SK-N-SH (cell line): ENCODE data around the gene MRPL49. TPM values are rescaled to one million over a fixed set of nuclear protein-coding genes. Genes with fewer than 3 reads are reported as not detected.

Experiments used
- CTCF ChIA-PET: fragments of 300-600, 350-600 bp; formaldehyde crosslinking; extraction: SDS; loops from one replicate; lab custom pipeline; 2021; lab: Yijun Ruan, JAX
- POLR2A ChIA-PET: fragments of 350-600 bp; sonication (Branson Sonifier 250); formaldehyde crosslinking; extraction: SDS; loops from one replicate; lab custom pipeline; 2020; ENCODE audit warnings: antibody characterized with exemption, inconsistent platforms; lab: Yijun Ruan, JAX
- DNase-seq: peaks from one replicate; pipeline ENCODE4 v3.0.0; 2012
- H2AFZ ChIP-seq: fragments of 200-600 bp; sonication (generic); 2 replicates; pipeline ENCODE4 v1.8.1; 2016; ENCODE audit warnings: antibody characterized with exemption, mild to moderate bottlenecking, low read depth
- H3F3A ChIP-seq: fragments of 200-600 bp; sonication (generic); replicated peaks from 2 replicates; pipeline ENCODE3; 2016; ENCODE audit warnings: antibody characterized with exemption, mild to moderate bottlenecking; ENCODE audit not compliant: insufficient read depth
- H3K27ac ChIP-seq, 2 experiments: fragments of 200-500 bp in 1 of 2; fragments of 200-600 bp in 1 of 2; sonication (Bioruptor generic) in 1 of 2; sonication (generic), shearing (Covaris generic) in 1 of 2; 2 replicates each; pipeline versions ENCODE4 v1.5.1 to v1.6.1; 2014 to 2016; ENCODE audit warnings: low read depth in 2 of 2, inconsistent platforms in 1 of 2, low read length in 1 of 2, mild to moderate bottlenecking in 1 of 2, mixed read lengths in 1 of 2
- H3K27me3 ChIP-seq: fragments of 200-600 bp; sonication (generic), shearing (Covaris generic); 2 replicates; pipeline ENCODE4 v1.6.1; 2016; ENCODE audit warnings: mixed run types; ENCODE audit not compliant: insufficient read depth
- H3K36me3 ChIP-seq, 2 experiments: fragments of 200-500 bp in 1 of 2; fragments of 200-600 bp in 1 of 2; sonication (Bioruptor generic) in 1 of 2; sonication (generic) in 1 of 2; replicated peaks in 1 of 2; 2 replicates each; pipeline versions ENCODE3 to v1.5.1; 2014 to 2016; ENCODE audit warnings: low read length in 1 of 2, mild to moderate bottlenecking in 1 of 2; ENCODE audit not compliant: insufficient read depth in 2 of 2, control insufficient read depth in 1 of 2
- H3K4me1 ChIP-seq, 2 experiments: fragments of 200-500 bp in 1 of 2; fragments of 200-600 bp in 1 of 2; sonication (Bioruptor generic) in 1 of 2; sonication (generic), shearing (Covaris generic) in 1 of 2; 2 replicates each; pipeline versions ENCODE4 v1.5.1 to v1.6.1; 2014 to 2016; ENCODE audit warnings: low read depth in 1 of 2, low read length in 1 of 2, mixed run types in 1 of 2; ENCODE audit not compliant: insufficient read depth in 2 of 2, control insufficient read depth in 1 of 2
- H3K4me2 ChIP-seq: fragments of 200-600 bp; sonication (generic), shearing (Covaris generic); 2 replicates; pipeline ENCODE4 v1.6.1; 2017; ENCODE audit warnings: mixed run types
- H3K4me3 ChIP-seq, 2 experiments: fragments of 200-500 bp in 1 of 2; fragments of 200-600 bp in 1 of 2; sonication (Bioruptor generic) in 1 of 2; sonication (generic), shearing (Covaris generic) in 1 of 2; 2 replicates each; pipeline versions ENCODE4 v1.5.1 to v1.8.1; 2014 to 2016; ENCODE audit warnings: low read depth in 2 of 2, inconsistent platforms in 1 of 2, low read length in 1 of 2, mild to moderate bottlenecking in 1 of 2, mixed read lengths in 1 of 2, moderate library complexity in 1 of 2
- H3K79me2 ChIP-seq: fragments of 200-600 bp; sonication (generic); 2 replicates; pipeline ENCODE4 v1.8.1; 2017; ENCODE audit warnings: mild to moderate bottlenecking; ENCODE audit not compliant: insufficient read depth
- H3K9ac ChIP-seq: fragments of 200-600 bp; sonication (generic); 2 replicates; pipeline ENCODE4 v1.6.1; 2017; ENCODE audit warnings: mixed run types
- H3K9me2 ChIP-seq: fragments of 200-600 bp; sonication (generic); 2 replicates; pipeline ENCODE4 v1.6.1; 2017; ENCODE audit warnings: mixed run types
- H3K9me3 ChIP-seq: fragments of 200-600 bp; sonication (generic); 2 replicates; pipeline ENCODE4 v1.6.1; 2017; ENCODE audit warnings: mixed run types, mild to moderate bottlenecking, moderate library complexity
- H4K20me1 ChIP-seq: fragments of 200-600 bp; sonication (generic); 2 replicates; pipeline ENCODE4 v1.6.1; 2017; ENCODE audit warnings: mild to moderate bottlenecking, mixed run types; ENCODE audit not compliant: insufficient read depth
- CHD2 ChIP-seq: fragments of 150-350 bp; IDR thresholded peaks from 2 replicates; pipeline ENCODE4 v1.6.1; 2018; ENCODE audit warnings: low read length; ENCODE audit not compliant: partially characterized antibody
- ELF1 ChIP-seq: IDR thresholded peaks from 2 replicates; pipeline ENCODE4 v1.4.0; 2012
- EP300 ChIP-seq, 2 experiments: IDR thresholded peaks; 2 replicates each; pipeline versions ENCODE4 v1.4.0 to v1.6.1; 2012; ENCODE audit warnings: borderline replicate concordance in 1 of 2, low read depth in 1 of 2, low read length in 1 of 2
- FOXJ3 ChIP-seq: sonication (generic); formaldehyde crosslinking; IDR thresholded peaks from 2 replicates; pipeline ENCODE4 v1.5.1; 2020; ENCODE audit warnings: mild to moderate bottlenecking, missing genetic modification reagents
- FOXM1 ChIP-seq: IDR thresholded peaks from 2 replicates; pipeline ENCODE4 v1.4.0; 2012; ENCODE audit warnings: low read depth, mild to moderate bottlenecking
- GABPA ChIP-seq: IDR thresholded peaks from 2 replicates; pipeline ENCODE4 v1.4.0; 2012; ENCODE audit warnings: low read depth, mild to moderate bottlenecking
- GATA2 ChIP-seq: sonication (generic); formaldehyde crosslinking; IDR thresholded peaks from 2 replicates; pipeline ENCODE4 v1.5.0; 2020; ENCODE audit warnings: mild to moderate bottlenecking, missing genetic modification reagents
- IRF3 ChIP-seq: fragments of 150-350 bp; IDR thresholded peaks from 2 replicates; pipeline ENCODE4 v1.6.1; 2016; ENCODE audit warnings: mild to moderate bottlenecking, low read depth, low read length
- JUND ChIP-seq: IDR thresholded peaks from 2 replicates; pipeline ENCODE4 v1.4.0; 2012
- MAX ChIP-seq: IDR thresholded peaks from 2 replicates; pipeline ENCODE4 v1.4.0; 2012; ENCODE audit warnings: low read depth
- MEF2A ChIP-seq: IDR thresholded peaks from 2 replicates; pipeline ENCODE4 v1.4.0; 2012; ENCODE audit warnings: low read depth, borderline replicate concordance
- MXI1 ChIP-seq: IDR thresholded peaks from 2 replicates; pipeline ENCODE4 v1.6.1; 2012; ENCODE audit warnings: mild to moderate bottlenecking, low read depth, low read length, improper control_type of control experiment
- NFIC ChIP-seq: IDR thresholded peaks from 2 replicates; pipeline ENCODE4 v1.4.0; 2012; ENCODE audit warnings: borderline replicate concordance
- NRF1 ChIP-seq: IDR thresholded peaks from 2 replicates; pipeline ENCODE4 v1.6.1; 2012; ENCODE audit warnings: low read depth, mild to moderate bottlenecking, low read length
- PBX3 ChIP-seq: IDR thresholded peaks from 2 replicates; pipeline ENCODE4; 2012
- POLR2AphosphoS5 ChIP-seq: IDR thresholded peaks from 2 replicates; pipeline ENCODE4 v1.6.1; 2012; ENCODE audit warnings: low read depth, low read length
- RAD21 ChIP-seq: IDR thresholded peaks from 2 replicates; pipeline ENCODE4 v1.6.1; 2012; ENCODE audit warnings: mild to moderate bottlenecking, low read length
- RCOR1 ChIP-seq: fragments of 150-350 bp; IDR thresholded peaks from 2 replicates; pipeline ENCODE4 v1.6.1; 2017; ENCODE audit warnings: antibody characterized with exemption, low read length
- RXRA ChIP-seq: IDR thresholded peaks from 2 replicates; pipeline ENCODE4 v1.4.0; 2012; ENCODE audit warnings: low read depth, mild to moderate bottlenecking, borderline replicate concordance
- SIN3A ChIP-seq: IDR thresholded peaks from 2 replicates; pipeline ENCODE4 v1.6.1; 2012; ENCODE audit warnings: low read depth, mild to moderate bottlenecking, low read length, moderate library complexity, borderline replicate concordance
- SMC3 ChIP-seq: IDR thresholded peaks from 2 replicates; pipeline ENCODE4 v1.6.1; 2012; ENCODE audit warnings: low read depth, low read length, improper control_type of control experiment
- TAF1 ChIP-seq: IDR thresholded peaks from 2 replicates; pipeline ENCODE4 v1.6.1; 2012; ENCODE audit warnings: low read depth, mild to moderate bottlenecking, low read length, moderate library complexity, borderline replicate concordance
- TCF12 ChIP-seq: IDR thresholded peaks from 2 replicates; pipeline ENCODE4 v1.4.0; 2012
- TEAD4 ChIP-seq: IDR thresholded peaks from 2 replicates; pipeline ENCODE4 v1.4.0; 2012; ENCODE audit warnings: mild to moderate bottlenecking, borderline replicate concordance; ENCODE audit not compliant: insufficient read depth
- USF2 ChIP-seq: fragments of 150-350 bp; IDR thresholded peaks from 2 replicates; pipeline ENCODE4 v1.6.1; 2017; ENCODE audit warnings: antibody characterized with exemption, low read length, low read depth, borderline replicate concordance
- ZBTB33 ChIP-seq: IDR thresholded peaks from 2 replicates; pipeline ENCODE4 v1.4.0; 2012; ENCODE audit warnings: low read depth, borderline replicate concordance
- WGBS: methylation state at CpG from one replicate; pipeline ENCODE4 v1.1.6; 2017; ENCODE audit warnings: low lambda C conversion rate; 5-methylcytosine and 5-hydroxymethylcytosine counted together
- polyA plus RNA-seq, 3 experiments: library from polyadenylated mRNA; depleted of rRNA; stranded (reverse); fragments of >200 nt; gene quantifications; 2 replicates each; pipeline ENCODE4 v1.2.3, GENCODE V29; 2012

MRPL49 gene
- polyA plus RNA-seq, 1 of the 3 experiments (the other 2 are of a cell fraction), result 56.7 TPM

- peak within 1 kb of the TSS; percentile 74 to 86 for H3K4me3 ChIP-seq
- peak; percentile 94 for DNase-seq
- H3K4me2 ChIP-seq, result peak within 1 kb of the TSS; percentile 93
- POLR2A ChIA-PET, result interaction anchor here (0.5 to 3.4 kb wide), 8 partner anchors 15 to 144 kb away, joined by 3 to 25 read pairs (median 5); partner anchors contain the start of genes ARL2, CAPN1, CDCA5 and POLA2
- no peaks in the 10 kb centered on the region for H3K9me3 ChIP-seq
- CTCF ChIA-PET, result interaction anchor here (0.6 to 3.2 kb wide), 27 partner anchors 9 to 813 kb away, joined by 3 to 27 read pairs (median 4); partner anchors contain the start of genes ARL2, CAPN1, CDC42BPG and EHD1
- peak within 1 kb of the TSS; percentile 67 to 89 for H3K27ac ChIP-seq
- WGBS, result 1% methylated on average over 25 of the region's 89 CpGs
- peaks cover 34 to 35% of the 10 kb centered on the region in 2 experiments for H3K36me3 ChIP-seq
- H3F3A ChIP-seq, result peaks cover 29% of the 10 kb centered on the region
- peak within 1 kb of the TSS; percentile 42; the same call in 1 of the 2 replicates for H2AFZ ChIP-seq
- H3K27me3 ChIP-seq, result no peaks in the 10 kb centered on the region
- peaks cover 43% of the 10 kb centered on the region for H3K79me2 ChIP-seq
- peaks cover 22 to 51% of the 10 kb centered on the region in 2 experiments; a peak in 3 of 4 replicates for H3K4me1 ChIP-seq
- no peaks in the 10 kb centered on the region for H4K20me1 ChIP-seq
- H3K9ac ChIP-seq, result peak within 1 kb of the TSS; percentile 81
- no peaks in the 10 kb centered on the region for H3K9me2 ChIP-seq
- TF ChIP-seq RXRA (no peak), FOXM1 (peak; percentile 64; the same call in 1 of the 2 replicates), POLR2AphosphoS5 (peak; percentile 91), NRF1 (peak; percentile 35; the same call in 1 of the 2 replicates), SIN3A (peak; percentile 84; the same call in 1 of the 2 replicates), GABPA (peak; percentile 96), SMC3 (peak; percentile 54; the same call in 1 of the 2 replicates), TEAD4 (0 out of 2 replicates have a peak, but pooled peaks have one; percentile 41), MAX (peak; percentile 77), JUND (peak; percentile 7; the same call in 1 of the 2 replicates), MXI1 (peak; percentile 86), CHD2 (peak; percentile 92), NFIC (no peak), TCF12 (no peak), ELF1 (peak; percentile 83), RCOR1 (0 out of 2 replicates have a peak, but pooled peaks have one; percentile 51), PBX3 (peak; percentile 48), FOXJ3 (no peak), TAF1 (peak; percentile 61; the same call in 1 of the 2 replicates), USF2 (no peak), IRF3 (no peak), EP300 (IDR thresholded peaks at IDR 0.05; ENCODE audit: borderline replicate concordance in 1 of 2, low read depth in 1 of 2, low read length in 1 of 2) (0 out of 4 replicates have a peak, but pooled peaks of 1 of the 2 experiments have one; percentile 18), RAD21 (peak; percentile 84), GATA2 (CRISPR knock-in tag) (peak; percentile 25; the same call in 1 of the 2 replicates), MEF2A (no peak), ZBTB33 (no peak)
Observed at GRCh38 chr11:65117206-65118096, 4.7 kb upstream of the MRPL49 start, which contains the start of gene ZNHIT2. Gene ZNHIT2, minus strand, starts transcription at chr11:65117701. Its CDS starts 48 bp downstream, at chr11:65117653.
